Body of pancreas (tissue), 4 donors: ENCODE data around the gene SCO1. TPM values are rescaled to one million over a fixed set of nuclear protein-coding genes. Genes with fewer than 3 reads are reported as not detected.

Experiments used
- ATAC-seq: fragments of 150-250 bp; one replicate; pipeline ENCODE4 v1.9.1; 2016
- DNase-seq, 4 donors: peaks; one replicate each; pipeline ENCODE4 v3.0.0-alpha.2; 2019
- H3K27ac ChIP-seq, 4 donors: fragments of 200-600 bp; sonication (generic); 1 replicate in 3 of 4; 2 replicates in 1 of 4; pipeline versions ENCODE4 v1.5.1 to v1.6.1; 2016 to 2019; ENCODE audit warnings: mild to moderate bottlenecking in 1 of 4, mixed read lengths in 1 of 4, moderate library complexity in 1 of 4
- H3K27me3 ChIP-seq, 2 donors: fragments of 200-600 bp; sonication (generic); one replicate each; pipeline ENCODE4 v1.6.0; 2016; ENCODE audit warnings: mild to moderate bottlenecking in 1 of 2
- H3K36me3 ChIP-seq, 2 donors: fragments of 200-600 bp; sonication (generic); replicated peaks in 1 of 2; 2 replicates each; pipeline ENCODE4 v1.5.1; 2016; ENCODE audit warnings: low read depth in 2 of 2; ENCODE audit not compliant: insufficient read depth in 1 of 2
- H3K4me1 ChIP-seq: fragments of 200-600 bp; sonication (generic); one replicate; pipeline ENCODE4 v1.6.0; 2016
- H3K4me3 ChIP-seq, 2 donors: fragments of 200-600 bp; sonication (generic); 1 replicate in 1 of 2; 2 replicates in 1 of 2; pipeline ENCODE4 v1.5.1; 2016 to 2019
- H3K9me3 ChIP-seq, 3 donors: fragments of 200-600 bp; sonication (generic); 1 replicate in 2 of 3; 2 replicates in 1 of 3; pipeline ENCODE4 v1.5.1; 2016
- CTCF ChIP-seq, 7 experiments: fragments of 450-650 bp in 4 of 7; fragments of 200-600 bp in 3 of 7; sonication (generic) in 3 of 7; IDR thresholded peaks; one replicate each; pipeline ENCODE4 v1.5.1; 2016 to 2019; ENCODE audit warnings: antibody characterized with exemption in 7 of 7
- POLR2A ChIP-seq, 3 donors: fragments of 450-650 bp; IDR thresholded peaks; one replicate each; pipeline ENCODE4 v1.6.1; 2016; ENCODE audit warnings: antibody characterized with exemption in 3 of 3, mild to moderate bottlenecking in 2 of 3
- WGBS, 2 donors: methylation state at CpG; one replicate each; pipeline ENCODE4 v1.1.5; 2017; 5-methylcytosine and 5-hydroxymethylcytosine counted together
- intact Hi-C: fragments of 100-400 bp; cut with DNase I; formaldehyde crosslinking; loops from one replicate; pipeline ENCODE4 v1.15.1; 2023
- total RNA-seq, 2 donors: library from RNA; depleted of rRNA; stranded (reverse); fragments of >200 nt; gene quantifications; one replicate each; pipeline ENCODE4 v1.1.0, GENCODE V29; 2016

The SCO1 gene
- total RNA-seq, 2 donors from 2014 or later = 20.5 to 46.5 TPM

GRCh38 chr17:10726196-10726595 lies 28.9 kb upstream of the SCO1 start:
- WGBS, 2 donors = 54 to 73% methylated on average over 2 of the region's 2 CpGs
- peaks cover 11% of the 10 kb centered on the region for H3K4me1 ChIP-seq
- TF ChIP-seq CTCF (IDR thresholded peaks at IDR 0.05) (no peak), POLR2A (IDR thresholded peaks at IDR 0.05) (no peak)
- peaks cover 0 to 2% of the 10 kb centered on the region in 2 donors for H3K36me3 ChIP-seq
- no peak overlapping the region for H3K4me3 ChIP-seq
- DNase-seq (no peak), ATAC-seq (no peak)
- intact Hi-C loops = no loop called here
- H3K27me3 ChIP-seq = no peaks in the 10 kb centered on the region
- H3K9me3 ChIP-seq = no peaks in the 10 kb centered on the region
- no peak overlapping the region for H3K27ac ChIP-seq

GRCh38 chr17:10725262-10725661 lies 27.9 kb upstream of the SCO1 start:
- no peak overlapping the region for H3K27ac ChIP-seq
- H3K36me3 ChIP-seq = peaks cover 0 to 2% of the 10 kb centered on the region in 2 donors
- WGBS, 2 donors = 49 to 54% methylated on average over 3 of the region's 3 CpGs
- H3K4me3 ChIP-seq = no peak overlapping the region
- no peak for ATAC-seq
- no peaks in the 10 kb centered on the region for H3K27me3 ChIP-seq
- TF ChIP-seq POLR2A (IDR thresholded peaks at IDR 0.05) (no peak), CTCF (IDR thresholded peaks at IDR 0.05) (no peak)
- intact Hi-C loops = no loop called here
- H3K9me3 ChIP-seq = no peaks in the 10 kb centered on the region
- DNase-seq = no peak
- peaks cover 8% of the 10 kb centered on the region for H3K4me1 ChIP-seq

- peaks cover 6% of the 10 kb centered on the region for H3K4me1 ChIP-seq
- intact Hi-C loops = no loop called here
- H3K4me3 ChIP-seq = no peak overlapping the region
- 78 to 83% methylated on average over 11 of the region's 11 CpGs for WGBS, 2 donors
- DNase-seq = no peak
- no peak for ATAC-seq
- no peak overlapping the region for H3K27ac ChIP-seq
- no peak for TF ChIP-seq POLR2A (IDR thresholded peaks at IDR 0.05)
- TF ChIP-seq CTCF (IDR thresholded peaks at IDR 0.05) = no peak
- peaks cover 0 to 2% of the 10 kb centered on the region in 2 donors for H3K36me3 ChIP-seq
- H3K9me3 ChIP-seq = no peaks in the 10 kb centered on the region
- no peaks in the 10 kb centered on the region for H3K27me3 ChIP-seq
These were observed 27.3 kb upstream of the SCO1 start for GRCh38 chr17:10724546-10725195.

GRCh38 chr17:10718547-10718946 lies 21.2 kb upstream of the SCO1 start:
- H3K27ac ChIP-seq = no peak overlapping the region
- H3K4me3 ChIP-seq = no peak overlapping the region
- no peak for DNase-seq
- no peaks in the 10 kb centered on the region for H3K36me3 ChIP-seq
- intact Hi-C loops = no loop called here
- no peak for ATAC-seq
- no peaks in the 10 kb centered on the region for H3K9me3 ChIP-seq
- 29 to 31% methylated on average over 1 of the region's 1 CpG for WGBS, 2 donors
- H3K4me1 ChIP-seq = peaks cover 7% of the 10 kb centered on the region
- no peaks in the 10 kb centered on the region for H3K27me3 ChIP-seq
- TF ChIP-seq POLR2A (IDR thresholded peaks at IDR 0.05) (no peak), CTCF (IDR thresholded peaks at IDR 0.05) (no peak)

- TF ChIP-seq CTCF (IDR thresholded peaks at IDR 0.05) = no peak
- TF ChIP-seq POLR2A (IDR thresholded peaks at IDR 0.05) = no peak
- intact Hi-C loops = no loop called here
- WGBS, 2 donors = 85% methylated on average over 10 of the region's 10 CpGs
- DNase-seq (no peak), ATAC-seq (no peak)
- H3K4me1 ChIP-seq = peaks cover 7% of the 10 kb centered on the region
- H3K36me3 ChIP-seq = peaks cover 0 to 13% of the 10 kb centered on the region in 2 donors
- H3K27ac ChIP-seq = no peak overlapping the region
- no peaks in the 10 kb centered on the region for H3K9me3 ChIP-seq
- no peaks in the 10 kb centered on the region for H3K27me3 ChIP-seq
- H3K4me3 ChIP-seq = no peak overlapping the region
These were observed 18.9 kb upstream of the SCO1 start for GRCh38 chr17:10716218-10716617.
